Lower leg skin (tissue), 3 donors: ENCODE measurements around the gene ZNF593OS.

Experiments used
- CTCF ChIP-seq, 3 donors: fragments of 450-650 bp; IDR thresholded peaks; one replicate each; pipeline ENCODE4 v1.5.1; 2016; ENCODE audit warnings: antibody characterized with exemption in 3 of 3, mild to moderate bottlenecking in 3 of 3, moderate library complexity in 2 of 3
- POLR2A ChIP-seq, 2 donors: fragments of 450-650 bp; IDR thresholded peaks; one replicate each; pipeline ENCODE4 v1.6.1; 2016 to 2017; ENCODE audit warnings: antibody characterized with exemption in 2 of 2, mild to moderate bottlenecking in 1 of 2, moderate library complexity in 1 of 2

DNA sequence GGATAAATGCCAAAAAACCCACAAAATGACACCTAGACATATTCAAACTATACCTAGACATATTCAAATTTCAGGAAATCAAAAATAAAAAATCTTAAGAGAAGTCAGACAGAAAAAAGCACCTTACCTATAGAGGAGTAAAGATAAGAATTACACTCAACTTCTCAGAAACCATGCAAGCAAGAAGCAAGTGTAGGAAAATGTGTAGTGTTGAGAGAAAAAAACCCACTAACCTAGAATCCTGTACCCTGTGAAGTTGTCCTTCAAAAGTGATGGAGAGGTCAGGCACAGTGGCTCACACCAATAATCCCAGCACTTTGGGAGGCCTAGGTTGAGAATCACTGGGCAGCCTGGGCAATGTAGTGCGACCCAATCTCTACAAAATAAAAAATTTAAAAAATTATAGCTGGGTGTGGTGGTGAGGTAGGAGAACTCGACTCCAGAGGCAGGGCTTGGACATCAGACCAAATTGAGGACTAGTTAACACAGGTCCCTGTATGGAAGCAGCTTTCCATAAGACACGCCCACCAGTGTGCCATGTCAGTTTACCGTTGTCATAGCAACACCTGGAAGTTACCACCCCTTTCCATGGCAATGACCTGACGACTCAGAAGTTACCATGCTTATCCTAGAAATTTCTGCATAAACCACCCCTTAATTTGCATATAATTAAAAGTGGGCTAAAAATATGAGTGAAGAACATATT lies 39.4 kb downstream of the ZNF593OS start:
- no peak for TF ChIP-seq CTCF (IDR thresholded peaks at IDR 0.05)
- no peak for TF ChIP-seq POLR2A (IDR thresholded peaks at IDR 0.05)
